GM21381 (cell line): Measurements from ENCODE around the gene EXOC3L4.

ENCODE experiments used
- ATAC-seq: cut with Tn5 transposase; IDR thresholded peaks from one replicate; pipeline ENCODE4 v1.9.1; 2021; ENCODE audit warnings: mild to moderate bottlenecking, moderate library complexity; ENCODE audit not compliant: unreplicated experiment

The EXOC3L4 gene

DNA sequence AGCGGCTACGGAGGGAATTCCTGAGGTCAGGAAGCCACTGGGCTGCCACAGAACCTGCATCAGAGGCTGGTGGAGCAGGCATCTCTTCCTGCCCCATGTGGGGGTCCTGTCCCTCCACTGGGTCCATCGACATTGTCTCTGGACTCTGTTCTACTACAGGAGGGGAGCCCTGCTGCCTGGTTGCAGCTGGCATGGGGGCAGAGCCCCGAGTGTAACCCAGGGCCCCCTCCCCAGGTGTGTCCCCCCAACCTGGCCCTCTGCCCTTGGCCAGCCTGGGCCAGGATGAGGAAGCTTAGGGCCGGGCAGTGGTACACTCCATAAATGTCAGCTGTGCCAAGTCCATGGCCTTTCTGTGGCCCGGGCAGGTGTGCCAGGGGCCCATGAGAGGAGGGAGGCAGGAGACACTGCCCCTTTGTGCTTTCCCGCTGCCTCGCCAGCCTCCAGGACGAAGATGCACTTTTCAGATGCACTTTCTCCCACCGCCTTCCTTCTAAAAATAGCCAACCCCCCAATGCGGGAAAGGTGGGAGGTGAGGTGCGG is 4.0 kb upstream of the EXOC3L4 start:
- ATAC-seq = no peak

GRCh38 chr14:103091041-103091882 is 3.3 kb upstream of the EXOC3L4 start:
- ATAC-seq = peak; percentile 59

DNA sequence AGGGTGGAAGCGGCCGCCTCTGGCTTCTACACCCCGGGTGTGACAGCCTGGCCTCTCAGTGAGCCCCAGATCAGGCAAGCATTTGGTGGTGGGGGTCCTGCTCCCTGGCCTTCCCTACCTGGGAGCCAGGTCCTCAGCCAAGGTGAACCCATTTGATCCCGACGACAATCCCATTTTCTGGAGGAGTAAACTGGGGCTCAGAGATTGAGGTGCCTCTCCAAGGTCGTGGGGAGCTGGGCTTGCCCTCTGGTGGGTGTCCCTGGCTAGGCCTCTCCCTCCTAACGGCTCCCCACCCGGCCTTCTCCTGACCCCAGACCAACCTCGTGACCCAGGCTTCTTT is 2.7 kb upstream of the EXOC3L4 start:
- no peak for ATAC-seq

GRCh38 chr14:103093856-103094405 is 594 bp upstream of the EXOC3L4 start:
- ATAC-seq = no peak

DNA sequence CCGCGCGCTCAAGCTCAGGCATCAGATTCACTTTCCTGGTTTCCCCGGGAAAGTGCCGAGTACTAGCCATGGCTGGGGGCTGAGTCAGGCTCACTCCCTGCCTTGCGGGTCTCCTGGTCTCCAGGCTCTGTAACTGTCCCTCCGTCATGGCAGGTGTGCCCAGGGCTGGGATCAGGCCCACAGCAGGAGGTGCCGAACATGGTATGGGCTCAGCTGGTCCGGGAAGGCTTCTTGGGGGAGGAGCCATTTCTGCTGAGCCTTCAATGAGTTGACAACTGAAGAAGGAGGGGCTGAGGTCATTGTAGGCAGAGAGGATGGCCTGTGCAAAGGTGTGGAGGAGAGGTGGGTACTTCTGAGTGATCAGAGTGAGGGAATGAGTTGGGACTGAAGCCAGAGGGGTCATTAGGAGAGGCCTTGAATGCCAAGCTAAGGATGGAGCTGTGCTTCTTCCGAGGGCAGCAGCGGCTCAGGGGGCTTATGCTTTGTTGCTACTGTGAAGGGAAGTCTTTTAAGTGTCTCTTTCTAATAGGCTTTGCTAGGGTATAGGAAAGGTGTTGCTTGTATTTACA is 769 bp downstream of the EXOC3L4 start:
- ATAC-seq = no peak

DNA sequence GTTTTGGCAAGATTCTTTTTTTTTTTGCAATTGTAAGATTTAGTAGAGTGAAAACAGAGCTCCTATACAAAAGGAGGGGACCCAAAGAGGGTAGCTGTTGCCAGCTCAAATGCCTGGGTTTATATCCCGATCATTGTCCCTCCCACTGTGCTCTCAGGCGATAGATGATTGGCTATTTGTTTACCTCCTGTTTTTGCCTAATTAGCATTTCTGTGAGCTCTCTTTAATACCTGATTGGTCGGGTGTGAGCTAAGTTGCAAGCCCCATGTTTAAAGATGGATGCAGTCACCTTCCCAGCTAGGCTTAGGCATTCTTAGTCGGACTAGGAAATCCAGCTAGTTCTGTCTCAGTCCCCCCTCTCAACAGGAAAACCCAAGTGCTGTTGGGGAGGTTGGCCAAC is 1.9 kb downstream of the EXOC3L4 start:
- no peak for ATAC-seq

DNA sequence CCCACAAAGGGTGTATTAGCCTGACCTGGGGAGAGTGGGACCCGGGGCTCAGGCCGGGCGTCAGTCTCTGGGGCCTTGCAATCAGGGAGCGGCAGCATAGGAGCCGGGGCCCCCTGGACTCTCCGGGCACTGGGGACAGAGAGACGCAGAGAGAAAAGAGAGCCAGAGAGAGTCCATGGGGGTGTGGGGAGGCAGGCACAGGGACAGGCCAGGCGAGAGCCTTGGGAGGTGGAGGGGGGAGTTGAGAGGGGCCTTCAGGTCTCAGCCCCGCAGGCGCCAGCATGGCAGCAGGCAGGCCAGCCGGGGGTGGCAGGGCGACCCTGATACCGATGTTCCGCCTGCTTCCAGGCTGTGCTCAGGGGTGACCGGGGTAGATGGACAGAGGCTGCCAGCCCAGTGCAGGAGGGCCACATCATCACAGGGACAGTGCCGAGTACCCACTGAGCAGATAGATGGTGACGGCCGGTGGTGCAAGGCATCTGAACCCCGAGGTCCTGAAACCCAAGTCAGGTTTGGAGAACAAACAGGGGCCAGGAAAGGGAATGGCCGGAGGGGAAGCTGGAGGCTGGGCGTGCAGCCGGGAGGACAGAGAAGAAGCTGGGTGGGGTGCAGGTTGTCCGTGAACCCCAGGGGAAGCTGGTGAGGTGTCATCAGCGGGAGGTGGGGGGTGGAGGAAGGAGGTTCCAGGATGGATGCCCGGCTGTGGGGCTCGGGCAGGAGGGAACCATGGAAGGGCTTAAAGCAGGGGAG is 2.9 kb downstream of the EXOC3L4 start:
- no peak for ATAC-seq

DNA sequence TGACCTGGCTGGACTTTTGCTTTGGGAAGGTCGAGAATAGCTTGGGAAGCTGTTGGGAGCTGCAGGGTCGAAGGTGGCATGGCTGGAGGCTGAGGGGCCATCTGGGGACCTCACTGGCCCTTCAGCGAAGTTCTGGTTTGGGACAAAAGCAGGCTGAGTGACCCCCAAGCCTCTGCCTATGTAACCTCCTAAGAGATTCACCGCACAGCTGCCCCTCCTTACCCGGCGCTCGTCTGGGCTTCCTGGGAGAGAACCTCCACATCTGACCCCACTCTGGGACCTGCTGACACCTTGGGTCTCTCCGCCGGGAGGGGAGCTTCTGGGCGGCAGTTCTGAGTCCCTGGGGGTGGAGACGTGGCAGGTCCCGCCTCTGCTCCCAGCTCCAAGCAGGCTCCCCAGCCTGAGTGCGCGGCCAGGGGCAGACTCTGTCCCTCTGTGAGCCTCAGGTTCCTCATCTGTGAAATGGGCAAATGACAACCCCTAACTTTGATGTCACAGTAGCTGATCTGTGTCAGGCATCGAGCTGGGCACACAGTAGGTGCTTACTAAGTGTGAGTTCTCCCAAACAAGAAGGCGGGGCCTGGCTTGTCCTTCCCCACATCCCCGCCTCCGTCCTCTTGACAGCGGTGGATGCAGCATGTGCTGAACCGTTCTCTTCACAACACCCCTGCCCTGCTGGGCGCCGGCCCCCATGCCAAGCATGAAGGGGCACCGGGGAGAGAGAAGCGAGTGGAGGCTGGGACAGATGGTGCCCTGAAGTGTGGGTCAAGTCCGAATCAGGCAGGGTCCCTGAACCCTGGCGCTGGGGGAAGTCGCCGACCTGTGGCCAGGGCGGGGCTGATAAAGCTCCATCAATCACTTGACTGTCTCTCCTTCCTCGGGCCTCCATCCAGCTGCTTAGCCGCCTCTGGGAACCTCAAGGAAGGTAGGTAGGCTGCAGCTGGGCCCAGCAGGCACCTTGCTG is 3.8 kb downstream of the EXOC3L4 start:
- ATAC-seq = no peak

DNA sequence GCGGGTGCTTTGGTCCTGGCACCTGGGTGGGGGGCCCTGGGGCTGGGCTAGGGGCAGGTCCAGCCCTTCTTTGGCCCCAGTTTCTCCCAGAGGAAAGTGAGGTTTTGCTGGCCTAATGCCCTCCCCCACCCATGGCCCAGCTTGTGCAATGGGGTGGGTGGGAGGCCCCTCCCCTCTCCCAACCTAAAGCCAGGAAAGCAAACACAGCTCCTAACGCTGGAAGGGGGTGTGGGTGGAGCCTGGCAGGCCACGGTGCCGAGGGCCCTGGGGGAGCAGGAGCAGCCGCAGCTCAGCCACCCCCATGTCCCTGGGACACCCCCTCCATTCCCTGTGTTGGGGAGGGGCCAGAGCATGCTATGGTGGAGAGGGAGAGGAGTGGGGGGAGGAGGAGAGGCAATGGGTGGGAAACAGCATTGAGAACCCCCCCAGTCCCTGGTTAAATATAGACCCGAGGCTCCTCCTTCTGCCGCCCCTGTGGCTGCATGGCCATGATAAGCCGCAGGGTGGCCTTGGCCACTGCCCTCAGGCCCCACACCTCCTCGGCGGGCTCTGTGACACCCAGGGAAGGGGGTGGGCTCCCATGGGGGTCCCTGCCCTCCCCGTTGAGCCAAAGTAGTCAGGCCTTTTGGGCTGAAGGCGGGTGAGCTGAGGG is 4.7 kb downstream of the EXOC3L4 start:
- no peak for ATAC-seq

- no peak for ATAC-seq
Observed at GRCh38 chr14:103099733-103100280, 5.3 kb downstream of the EXOC3L4 start.

DNA sequence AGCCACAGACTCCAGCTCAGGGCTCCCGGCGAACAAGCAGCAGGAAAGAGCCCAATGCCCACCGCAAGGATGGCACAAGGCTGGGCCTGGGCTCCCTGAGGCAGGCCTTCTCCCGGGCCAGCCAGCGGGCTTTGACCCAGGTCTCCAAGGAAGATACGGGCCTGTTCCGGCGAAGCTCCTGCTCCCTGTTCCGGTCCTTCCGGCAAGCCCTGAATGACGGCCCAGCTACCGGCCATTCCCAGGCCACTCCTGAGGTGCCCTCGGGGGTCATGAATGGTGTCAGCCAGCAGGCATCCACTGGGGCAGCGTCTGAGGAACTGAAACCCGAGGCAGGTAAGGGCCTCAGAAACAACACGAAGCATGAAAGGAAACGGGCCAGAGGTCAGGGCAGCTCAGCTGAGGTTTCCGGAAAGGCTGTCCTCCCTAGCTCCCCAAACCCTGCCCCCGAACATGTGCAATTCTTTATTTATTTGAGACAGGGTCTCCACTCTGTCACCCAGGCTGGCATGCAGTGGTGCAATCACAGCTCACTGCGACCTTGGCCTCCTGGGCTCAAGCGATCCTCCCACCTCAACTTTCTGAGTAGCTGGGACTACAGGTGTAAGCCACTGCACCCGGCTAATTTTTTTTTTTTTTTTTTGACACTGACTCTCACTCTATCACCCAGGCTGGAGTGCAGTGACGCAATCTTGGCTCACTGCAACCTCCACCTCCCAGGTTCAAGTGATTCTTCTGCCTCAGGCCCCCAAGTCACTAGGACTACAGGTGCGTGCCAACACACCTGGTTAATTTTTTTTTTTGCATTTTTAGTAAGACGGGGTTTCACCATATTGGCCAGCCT is 6.0 kb downstream of the EXOC3L4 start:
- ATAC-seq = peak; percentile 57

DNA sequence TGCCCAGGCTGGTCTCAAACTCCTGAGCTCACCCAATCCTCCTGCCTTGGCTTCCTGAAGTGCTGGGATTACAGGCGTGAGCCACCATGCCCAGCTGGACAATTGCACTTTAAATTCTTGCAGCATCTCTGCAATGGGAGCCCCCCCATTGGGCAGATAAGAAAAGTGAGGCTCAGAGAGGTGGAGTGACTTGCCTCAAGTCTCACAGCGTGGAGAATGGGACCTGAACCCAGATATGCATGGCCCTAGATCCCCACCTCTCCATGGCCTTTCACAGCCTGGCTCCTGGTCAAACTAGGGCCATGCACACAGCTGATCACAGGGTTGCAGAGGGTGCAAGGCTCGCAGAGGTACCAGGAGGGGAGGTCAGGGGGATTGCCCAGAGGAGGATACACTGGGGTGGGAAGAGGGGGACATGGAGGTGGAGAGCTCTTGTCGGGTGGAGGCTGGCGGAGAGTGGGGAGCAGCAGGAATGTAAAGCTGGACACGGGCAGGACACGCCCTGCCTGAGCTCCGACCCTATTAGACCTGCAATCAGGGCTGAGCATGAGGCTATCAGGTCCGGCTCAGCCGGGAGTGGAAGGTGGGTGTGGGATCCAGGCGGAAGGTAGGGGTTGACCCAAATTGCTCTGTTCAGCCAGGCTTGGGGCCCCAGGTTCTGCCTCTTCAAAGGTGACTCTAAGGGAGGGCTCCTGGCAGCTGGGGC is 6.9 kb downstream of the EXOC3L4 start:
- ATAC-seq = no peak

- ATAC-seq = no peak
Observed at GRCh38 chr14:103101963-103102688, 7.6 kb downstream of the EXOC3L4 start.

DNA sequence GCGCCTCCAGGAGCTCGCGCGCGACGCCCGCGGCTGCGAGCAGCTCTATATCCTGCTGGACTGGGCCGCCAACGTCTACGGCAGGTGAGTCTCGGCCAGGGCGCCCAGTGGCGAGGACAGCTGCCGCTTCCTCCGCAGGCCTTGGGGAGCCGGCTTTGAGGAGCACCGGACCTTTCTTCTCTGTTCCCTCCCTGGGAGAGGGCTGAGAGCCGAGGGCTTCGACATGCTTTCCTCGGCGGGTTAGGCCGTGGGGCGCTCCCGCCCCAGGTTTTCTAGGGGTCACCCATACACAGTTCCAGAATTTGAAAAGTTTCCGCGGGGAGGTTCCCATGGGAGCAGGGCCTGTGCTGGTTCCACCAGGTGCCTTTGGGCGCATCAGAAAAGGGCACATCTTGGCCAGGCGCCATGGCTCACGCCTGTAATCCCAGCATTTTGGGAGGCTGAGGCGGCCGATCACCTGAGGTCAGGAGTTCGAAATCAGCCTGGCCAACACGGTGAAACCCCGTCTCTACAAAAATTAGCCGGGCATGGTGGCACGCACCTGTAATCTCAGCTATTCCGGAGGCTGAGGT is 8.2 kb downstream of the EXOC3L4 start:
- ATAC-seq = no peak

DNA sequence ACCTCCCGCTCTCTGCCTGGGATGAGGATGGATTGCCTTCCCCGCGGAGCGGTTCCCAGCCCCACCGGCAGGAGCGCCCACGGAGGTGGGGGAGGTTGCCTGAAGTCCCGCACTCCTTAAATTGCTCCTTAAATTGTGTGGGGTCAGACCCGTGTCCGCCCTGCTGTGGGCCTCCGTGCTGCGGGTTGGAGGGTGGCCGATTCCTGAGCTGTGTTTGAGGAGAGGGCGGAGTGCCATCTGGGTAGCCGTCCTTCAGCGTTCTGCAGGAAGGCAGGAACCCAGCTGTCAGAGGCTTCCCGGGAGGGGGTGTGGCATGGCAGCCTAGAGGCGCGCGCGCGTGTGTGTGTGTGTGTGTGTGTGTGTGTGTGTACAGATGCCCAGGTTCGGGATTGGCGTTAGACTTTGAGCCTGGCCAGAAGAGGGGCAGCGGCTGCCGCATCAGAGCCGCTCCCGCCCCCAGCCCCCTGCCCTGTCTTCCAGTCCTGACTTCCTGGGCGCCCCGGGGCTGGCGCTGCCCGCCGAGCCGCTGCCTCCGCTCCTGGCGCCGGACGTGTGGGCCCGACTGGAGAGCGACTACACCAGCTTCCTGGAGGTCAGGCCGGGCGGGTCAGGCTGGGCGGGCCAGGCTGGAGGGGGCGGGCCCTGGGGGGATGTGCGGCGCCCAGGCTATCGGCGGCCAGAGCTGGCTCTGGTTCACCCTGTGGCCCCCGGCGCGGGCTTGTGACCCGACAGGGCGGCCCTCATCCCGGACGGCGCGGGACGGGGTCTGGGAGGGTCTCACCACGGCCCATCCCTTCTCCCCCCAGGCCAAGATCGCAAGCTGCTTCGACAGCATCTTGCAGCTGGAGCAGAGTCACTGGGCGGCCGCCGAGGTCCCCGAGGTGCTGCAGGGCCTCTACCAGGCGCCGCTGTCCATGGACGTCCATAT is 9.2 kb downstream of the EXOC3L4 start:
- no peak for ATAC-seq

GRCh38 chr14:103104389-103104653 is 9.8 kb downstream of the EXOC3L4 start:
- ATAC-seq = no peak
